HepG2 (cell line): Measurements from ENCODE around the gene GSPT1. TPM values are rescaled to one million over a fixed set of nuclear protein-coding genes. Genes with fewer than 3 reads are reported as not detected.
A peak's percentile ranks its signal among the peaks of the same experiment; 100 is the strongest.

ENCODE experiments used
- ATAC-seq: fragments of 200-7000 bp; cut with Tn5 transposase; 3 replicates; pipeline ENCODE4 v1.9.1; 2020; ENCODE audit warnings: mild to moderate bottlenecking, moderate library complexity
- BruUV-seq: library from RNA; stranded (reverse); fragments of 400-500 nt; replicated peaks from 2 replicates; lab custom pipeline; 2021; lab: Mats Ljungman, UMichigan
- CTCF ChIA-PET: fragments of 300-600 bp; formaldehyde crosslinking; extraction: SDS; loops from one replicate; lab custom pipeline; 2021; ENCODE audit warnings: low total read pairs, inconsistent platforms, low intra/inter-chr PET ratio; lab: Yijun Ruan, JAX
- POLR2A ChIA-PET: fragments of 350-600 bp; sonication (Branson Sonifier 250); formaldehyde crosslinking; loops from one replicate; lab custom pipeline; 2020; ENCODE audit warnings: antibody characterized with exemption, inconsistent platforms; lab: Yijun Ruan, JAX
- DNase-seq: peaks from one replicate; pipeline ENCODE4 v3.0.0-alpha.2; 2015; ENCODE audit warnings: low spot score
- FAIRE-seq: peaks from 3 replicates; lab custom pipeline; 2011; peaks lifted over from hg19 to GRCh38; lab: Jason Lieb, UNC
- H2AFZ ChIP-seq: one replicate; pipeline ENCODE4 v1.6.1; 2011; ENCODE audit warnings: low read length, inconsistent platforms
- H3K27ac ChIP-seq: fragments of 300-600 bp; 3 replicates; pipeline ENCODE4 v1.8.0; 2011; ENCODE audit warnings: mixed run types, mild to moderate bottlenecking, mixed read lengths, low read length, inconsistent platforms; ENCODE audit not compliant: insufficient read depth; ENCODE audit errors: extremely low read length
- H3K27me3 ChIP-seq, 2 experiments: fragments of 200-600 bp in 1 of 2; 2 replicates in 1 of 2; 3 replicates in 1 of 2; pipeline versions ENCODE4 v1.6.0 to v1.8.0; 2011; ENCODE audit warnings: low read length in 2 of 2, mild to moderate bottlenecking in 2 of 2, moderate library complexity in 2 of 2, inconsistent platforms in 1 of 2; ENCODE audit not compliant: insufficient read depth in 2 of 2, control insufficient read depth in 1 of 2
- H3K36me3 ChIP-seq, 2 experiments: fragments of 200-600 bp in 1 of 2; replicated peaks in 1 of 2; 2 replicates in 1 of 2; 3 replicates in 1 of 2; pipeline versions ENCODE4 v1.5.1 to v1.8.0; 2011; ENCODE audit warnings: low read length in 2 of 2, inconsistent platforms in 1 of 2; ENCODE audit not compliant: insufficient read depth in 2 of 2, control insufficient read depth in 1 of 2
- H3K4me1 ChIP-seq: 2 replicates; pipeline ENCODE4 v1.5.1; 2012; ENCODE audit warnings: low read length, inconsistent platforms; ENCODE audit not compliant: insufficient read depth
- H3K4me2 ChIP-seq: 2 replicates; pipeline ENCODE4 v1.6.0; 2011; ENCODE audit warnings: low read depth, low read length, inconsistent platforms
- H3K4me3 ChIP-seq, 3 experiments: fragments of 200-600 bp in 1 of 3; sonication (generic), shearing (Covaris generic) in 1 of 3; replicated peaks in 1 of 3; 2 replicates each; pipeline ENCODE4 v1.5.1; 2011 to 2016; ENCODE audit warnings: low read length in 3 of 3, inconsistent platforms in 2 of 3, low read depth in 2 of 3, mild to moderate bottlenecking in 2 of 3, control low read depth in 1 of 3, mixed read lengths in 1 of 3; ENCODE audit not compliant: insufficient read depth in 1 of 3
- H3K79me2 ChIP-seq: one replicate; pipeline ENCODE4 v1.6.1; 2011; ENCODE audit warnings: low read length, inconsistent platforms; ENCODE audit not compliant: insufficient read depth
- H3K9ac ChIP-seq: 2 replicates; pipeline ENCODE4 v1.6.0; 2011; ENCODE audit warnings: mild to moderate bottlenecking, low read depth, low read length, inconsistent platforms; ENCODE audit not compliant: insufficient read depth
- H3K9me3 ChIP-seq: 2 replicates; pipeline ENCODE4 v1.5.1; 2012; ENCODE audit warnings: mild to moderate bottlenecking, low read length
- H4K20me1 ChIP-seq: 2 replicates; pipeline ENCODE4 v1.6.0; 2011; ENCODE audit warnings: inconsistent platforms, mild to moderate bottlenecking, low read length, moderate library complexity; ENCODE audit not compliant: insufficient read depth
- ATF1 ChIP-seq: IDR thresholded peaks from 2 replicates; pipeline ENCODE4 v1.6.1; 2016; ENCODE audit warnings: mild to moderate bottlenecking, control low read depth
- GTF2F1 ChIP-seq: fragments of 150-350 bp; IDR thresholded peaks from 2 replicates; pipeline ENCODE4 v1.6.1; 2014; ENCODE audit warnings: low read length
- KLF12 ChIP-seq: sonication (generic); formaldehyde crosslinking; IDR thresholded peaks from 2 replicates; pipeline ENCODE4 v1.4.0; 2020; ENCODE audit warnings: missing genetic modification reagents, borderline replicate concordance
- KLF6 ChIP-seq: IDR thresholded peaks from 2 replicates; pipeline ENCODE4 v1.8.0; 2016; ENCODE audit warnings: missing biosample characterization, missing genetic modification reagents
- POLR2G ChIP-seq: fragments of 200-400 bp; formaldehyde crosslinking; IDR thresholded peaks from 2 replicates; pipeline ENCODE4 v1.6.1; 2018; ENCODE audit warnings: mild to moderate bottlenecking, low read depth, low read length, moderate library complexity
- RBM22 ChIP-seq: fragments of 200-400 bp; formaldehyde crosslinking; optimal IDR thresholded peaks from 2 replicates; pipeline ENCODE3; 2017; ENCODE audit warnings: mild to moderate bottlenecking, low read length, moderate library complexity
- RCOR2 ChIP-seq: IDR thresholded peaks from 2 replicates; pipeline ENCODE4 v1.6.1; 2016; ENCODE audit warnings: missing biosample characterization, missing genetic modification reagents
- SNRNP70 ChIP-seq: fragments of 200-400 bp; formaldehyde crosslinking; IDR thresholded peaks from 2 replicates; pipeline ENCODE4 v1.6.1; 2017; ENCODE audit warnings: mild to moderate bottlenecking, low read depth, low read length, moderate library complexity
- SOX13 ChIP-seq, 3 experiments: fragments of 450-650 bp in 1 of 3; sonication (generic) in 1 of 3; formaldehyde crosslinking in 1 of 3; IDR thresholded peaks in 2 of 3; conservative IDR thresholded peaks in 1 of 3; 2 replicates each; pipeline versions ENCODE4 v1.5.0 to v1.6.1; 2016 to 2020; ENCODE audit warnings: antibody characterized with exemption in 1 of 3, mild to moderate bottlenecking in 1 of 3, missing compliant biosample characterization in 1 of 3, missing genetic modification reagents in 1 of 3, moderate library complexity in 1 of 3
- SPEN ChIP-seq: sonication (generic); formaldehyde crosslinking; IDR thresholded peaks from 2 replicates; pipeline ENCODE4 v1.5.1; 2020; ENCODE audit warnings: low read depth, mild to moderate bottlenecking, missing genetic modification reagents
- ZMYM3 ChIP-seq: sonication (generic); formaldehyde crosslinking; IDR thresholded peaks from 2 replicates; pipeline ENCODE4 v1.5.1; 2020; ENCODE audit warnings: mild to moderate bottlenecking, missing genetic modification reagents
- ZNF83 ChIP-seq: sonication (generic); formaldehyde crosslinking; IDR thresholded peaks from 2 replicates; pipeline ENCODE4 v1.4.0; 2020; ENCODE audit warnings: missing genetic modification reagents, mild to moderate bottlenecking, borderline replicate concordance
- WGBS: methylation state at CpG from one replicate; pipeline ENCODE4 v1.1.6; 2017; ENCODE audit warnings: low lambda C conversion rate; 5-methylcytosine and 5-hydroxymethylcytosine counted together
- in situ Hi-C: cut with HindIII; loops from 2 replicates; pipeline ENCODE4 v1.10.0; 2017; ENCODE audit warnings: low pct_unique_long_range_greater_than_20kb; ENCODE audit not compliant: extremely low pct_ligation_motif_present
- intact Hi-C: fragments of 100-400 bp; cut with micrococcal nuclease; formaldehyde crosslinking; loops from one replicate; pipeline ENCODE4 v1.10.0; 2022; ENCODE audit not compliant: unreplicated experiment
- polyA plus RNA-seq, 8 experiments: library from polyadenylated mRNA; depleted of rRNA in 3 of 8; stranded (reverse) in 7 of 8; unstranded in 1 of 8; fragments of >200 nt; fragmentation: Illumina TruSeq in 4 of 8; extraction: Trizol in 4 of 8; gene quantifications; 2 replicates each; pipeline versions ENCODE4 v1.2.1 to v1.2.3, GENCODE V29; 2011 to 2016; ENCODE audit warnings: low read depth in 4 of 8, missing spikeins in 1 of 8, mixed read lengths in 1 of 8; ENCODE audit not compliant: insufficient read depth in 1 of 8
- total RNA-seq, 5 experiments: library from RNA; depleted of rRNA; stranded (reverse); fragments of >200 nt; fragmentation: Illumina TruSeq; extraction: Trizol; gene quantifications; 2 replicates each; pipeline ENCODE4 v1.2.3, GENCODE V29; 2016; ENCODE audit warnings: low read depth in 1 of 5
- TF ChIP-seq, protein P1 (sequence below): fragments of 450-650 bp; IDR thresholded peaks from 2 replicates; pipeline ENCODE4 v1.6.1; 2016

The GSPT1 gene
- total and polyA plus RNA-seq, 2 of the 13 experiments (the other 11 are each of a cell fraction or from before 2014, with no cell fraction given), result 120 to 316 TPM

DNA sequence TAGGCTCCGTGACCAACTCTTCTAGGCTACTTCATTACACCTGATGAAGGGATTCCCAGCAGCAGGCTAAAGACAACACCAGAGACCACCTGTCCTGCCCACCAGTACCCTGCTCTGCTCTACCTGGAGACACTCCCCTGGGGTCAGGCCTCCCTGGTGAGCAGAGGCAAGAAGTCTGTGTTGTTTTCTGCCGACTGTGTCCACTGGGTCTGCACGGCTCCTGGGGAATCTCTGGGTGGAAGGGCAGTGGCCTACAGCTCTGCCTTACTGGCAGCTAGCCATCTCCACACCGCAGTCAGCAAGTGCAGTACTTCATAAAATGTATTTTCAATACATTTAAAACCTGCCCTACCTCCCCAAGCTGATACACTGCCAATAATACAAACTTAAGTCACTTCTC, 71.3 kb downstream of the GSPT1 start:
- no peak overlapping the region for H3K9ac ChIP-seq
- peaks cover 32% of the 10 kb centered on the region for H3K4me1 ChIP-seq
- WGBS, result 98% methylated on average over 4 of the region's 4 CpGs
- CTCF ChIA-PET, result no interaction called here
- TF ChIP-seq, protein P1, sequence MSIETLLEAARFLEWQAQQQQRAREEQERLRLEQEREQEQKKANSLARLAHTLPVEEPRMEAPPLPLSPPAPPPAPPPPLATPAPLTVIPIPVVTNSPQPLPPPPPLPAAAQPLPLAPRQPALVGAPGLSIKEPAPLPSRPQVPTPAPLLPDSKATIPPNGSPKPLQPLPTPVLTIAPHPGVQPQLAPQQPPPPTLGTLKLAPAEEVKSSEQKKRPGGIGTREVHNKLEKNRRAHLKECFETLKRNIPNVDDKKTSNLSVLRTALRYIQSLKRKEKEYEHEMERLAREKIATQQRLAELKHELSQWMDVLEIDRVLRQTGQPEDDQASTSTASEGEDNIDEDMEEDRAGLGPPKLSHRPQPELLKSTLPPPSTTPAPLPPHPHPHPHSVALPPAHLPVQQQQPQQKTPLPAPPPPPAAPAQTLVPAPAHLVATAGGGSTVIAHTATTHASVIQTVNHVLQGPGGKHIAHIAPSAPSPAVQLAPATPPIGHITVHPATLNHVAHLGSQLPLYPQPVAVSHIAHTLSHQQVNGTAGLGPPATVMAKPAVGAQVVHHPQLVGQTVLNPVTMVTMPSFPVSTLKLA, result no peak
- no peak for TF ChIP-seq ZMYM3 (CRISPR knock-in tag)
- no peak for TF ChIP-seq RCOR2 (CRISPR knock-in tag)
- no peak for TF ChIP-seq SNRNP70
- TF ChIP-seq SPEN, result no peak
- TF ChIP-seq KLF12 (CRISPR knock-in tag), result no peak
- TF ChIP-seq RBM22, result peak; percentile 66
- TF ChIP-seq ATF1 (CRISPR knock-in tag), result no peak
- TF ChIP-seq SOX13 (IDR thresholded peaks at IDR 0.05), result no peak
- 0 out of 4 replicates have a peak, but pooled peaks of 1 of the 2 experiments have one; percentile 59 for TF ChIP-seq SOX13 (CRISPR knock-in tag; conservative IDR thresholded peaks at IDR 0.05 in 1 of 2, IDR thresholded peaks at IDR 0.05 in 1 of 2)
- TF ChIP-seq GTF2F1, result no peak
- no peak for TF ChIP-seq KLF6 (CRISPR knock-in tag)
- TF ChIP-seq ZNF83 (CRISPR knock-in tag), result no peak
- TF ChIP-seq POLR2G, result no peak
- no peak overlapping the region for H2AFZ ChIP-seq
- in situ Hi-C loops, result no loop called here
- H3K79me2 ChIP-seq, result peaks cover 52% of the 10 kb centered on the region
- peaks cover 66 to 92% of the 10 kb centered on the region in 2 experiments for H3K36me3 ChIP-seq
- H4K20me1 ChIP-seq, result peaks cover 35% of the 10 kb centered on the region
- H3K27ac ChIP-seq, result no peak overlapping the region
- no peaks in the 10 kb centered on the region for H3K9me3 ChIP-seq
- FAIRE-seq (no peak), DNase-seq (no peak), ATAC-seq (peak; percentile 41)
- BruUV-seq, result no TSS peak
- intact Hi-C loops, result no loop called here
- POLR2A ChIA-PET, result interaction anchor here (1.5 to 10.4 kb wide), 3 partner anchors 9 to 46 kb away, joined by 4 to 72 read pairs (median 7); no protein-coding TSS in a partner anchor
- H3K4me3 ChIP-seq, result no peak overlapping the region
- no peaks in the 10 kb centered on the region for H3K27me3 ChIP-seq
- no peak overlapping the region for H3K4me2 ChIP-seq
